MM.1S (cell line): ENCODE measurements around the gene IQCK.

Experiments used
- CTCF ChIP-seq: fragments of 300-600 bp; sonication (generic); IDR thresholded peaks from 2 replicates; pipeline ENCODE4 v1.5.1; 2016; ENCODE audit warnings: antibody characterized with exemption, low read length, mixed read lengths
- EZH2 ChIP-seq: fragments of 300-600 bp; sonication (generic); optimal IDR thresholded peaks from 2 replicates; pipeline ENCODE3; 2017; ENCODE audit warnings: low read depth, mild to moderate bottlenecking, antibody characterized with exemption, low read length, mixed read lengths

GRCh38 chr16:19781226-19781625 lies 63.2 kb downstream of the IQCK start:
- TF ChIP-seq CTCF (no peak), EZH2 (no peak)
